G401 (cell line): ENCODE results near the gene CDC5L. TPM values are rescaled to one million over a fixed set of nuclear protein-coding genes. Genes with fewer than 3 reads are reported as not detected.

Experiments
- DNase-seq: peaks from one replicate; pipeline ENCODE4 v3.0.0-alpha.2; 2015; ENCODE audit warnings: low spot score
- in situ Hi-C: cut with HindIII; loops from 2 replicates; pipeline ENCODE4 v1.10.0; 2016; ENCODE audit warnings: low sequenced_read_pairs, mixed read lengths
- total RNA-seq: library from RNA; depleted of rRNA; stranded (reverse); fragments of >200 nt; shearing (Covaris generic); gene quantifications from 2 replicates; pipeline ENCODE4 v1.2.3, GENCODE V29; 2014

Gene CDC5L
- total RNA-seq, 1 experiment from 2014 or later: 32.5 TPM

GRCh38 chr6:44404715-44405099 lies 17.2 kb downstream of the CDC5L start:
- in situ Hi-C loops: no loop called here
- no peak for DNase-seq

DNA sequence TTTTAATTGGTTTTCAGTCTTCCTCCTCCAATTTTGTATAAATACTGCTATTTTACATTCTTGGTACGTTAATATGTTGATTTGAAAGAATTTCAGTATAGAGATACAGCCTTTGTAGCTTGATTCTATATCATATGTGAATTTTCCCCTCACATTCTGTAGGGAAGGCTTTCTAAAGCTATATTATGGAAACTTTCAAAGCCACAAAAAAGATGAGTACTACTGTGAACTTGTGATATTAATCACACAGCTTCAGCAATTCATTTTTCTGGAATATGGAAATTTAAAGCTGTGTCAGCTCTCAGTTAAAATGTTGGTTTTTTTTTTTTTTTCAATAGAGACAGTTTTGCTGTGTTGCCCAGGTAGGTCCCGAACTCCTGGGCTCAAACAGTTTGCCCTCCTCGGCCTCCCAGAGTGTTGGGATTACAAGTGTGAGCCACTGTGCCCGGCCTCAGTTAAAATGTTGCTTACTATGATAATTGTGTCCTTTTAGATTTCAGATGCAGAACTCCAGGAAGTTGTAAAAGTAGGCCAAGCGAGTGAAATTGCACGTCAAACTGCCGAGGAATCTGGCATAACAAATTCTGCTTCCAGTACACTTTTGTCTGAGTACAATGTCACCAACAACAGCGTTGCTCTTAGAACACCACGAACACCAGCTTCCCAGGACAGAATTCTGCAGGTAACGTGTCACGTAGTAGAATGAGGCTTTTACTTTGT lies 20.6 kb downstream of the CDC5L start:
- in situ Hi-C loops: no loop called here
- DNase-seq: no peak

- no peak for DNase-seq
- in situ Hi-C loops: no loop called here
These were observed 21.8 kb downstream of the CDC5L start for GRCh38 chr6:44409207-44409794.

DNA sequence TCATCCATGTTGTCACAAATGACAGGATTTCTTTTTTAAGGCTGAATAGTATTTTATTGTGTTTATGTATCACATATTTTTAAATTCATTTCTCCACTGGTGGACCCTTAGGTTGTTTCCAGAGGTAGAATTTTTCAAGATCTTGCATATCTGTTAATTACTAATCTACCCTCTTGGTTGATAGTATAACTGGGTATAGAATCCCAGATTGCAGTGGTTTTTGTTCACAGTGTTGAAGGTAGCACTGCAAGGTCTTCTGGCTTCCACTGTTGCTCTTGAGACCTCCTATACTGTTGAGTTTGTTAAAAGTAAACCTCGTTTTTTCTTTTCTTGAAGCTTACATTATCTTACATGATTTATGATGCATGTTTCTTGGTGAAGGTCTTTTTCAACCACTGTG lies 22.9 kb downstream of the CDC5L start:
- DNase-seq: no peak
- in situ Hi-C loops: no loop called here

GRCh38 chr6:44411141-44411540 lies 23.6 kb downstream of the CDC5L start:
- no peak for DNase-seq
- in situ Hi-C loops: no loop called here

DNA sequence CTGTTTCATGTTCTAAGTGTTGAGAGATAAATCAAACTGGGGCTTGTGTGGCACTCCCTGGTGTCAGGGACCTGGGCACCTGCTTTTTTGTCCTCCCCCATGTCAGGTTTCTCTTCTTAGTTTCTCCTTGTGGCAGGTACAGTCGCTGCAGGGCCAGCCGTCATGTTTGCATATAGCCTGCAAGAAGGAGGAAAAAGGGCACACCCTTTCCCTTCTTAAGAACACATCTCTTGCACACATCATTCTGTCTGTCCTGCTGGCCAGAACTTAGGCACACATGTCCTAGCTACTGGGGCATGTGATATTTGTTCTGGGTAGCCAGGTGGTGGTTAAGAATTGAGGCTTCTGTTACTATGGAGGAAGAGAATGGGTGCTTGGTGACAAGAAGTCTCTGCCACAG lies 27.9 kb downstream of the CDC5L start:
- in situ Hi-C loops: no loop called here
- no peak for DNase-seq

DNA sequence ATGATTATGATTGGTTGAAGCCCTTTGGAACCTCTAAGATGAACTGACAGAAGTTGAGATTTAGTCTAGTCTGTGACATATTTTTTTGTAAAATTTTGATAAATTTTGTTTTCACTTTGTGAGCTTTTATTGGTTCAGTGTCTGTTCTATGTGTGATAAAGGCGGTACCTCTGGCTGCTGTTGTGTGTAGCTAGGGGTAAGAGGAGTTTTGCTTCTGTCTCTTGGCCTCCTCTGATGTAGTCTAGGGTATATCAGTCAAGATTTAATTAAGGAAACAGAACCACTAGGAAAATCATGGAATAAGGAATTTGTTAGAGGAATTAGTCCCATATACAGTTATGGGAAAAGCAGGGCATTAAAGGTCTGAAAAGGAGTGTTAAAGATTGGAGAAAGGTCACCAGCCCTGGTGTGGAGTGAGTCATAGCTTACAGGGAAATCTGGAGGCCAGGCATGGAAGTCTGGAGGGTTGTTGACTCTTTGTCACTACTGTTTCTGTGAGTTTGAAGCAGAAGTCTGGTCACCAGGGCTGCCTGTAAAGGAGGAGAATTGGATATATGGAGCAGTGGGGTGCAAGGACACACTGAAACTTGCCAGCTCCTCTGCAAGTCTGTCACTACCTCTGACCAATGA lies 28.5 kb downstream of the CDC5L start:
- DNase-seq: no peak
- in situ Hi-C loops: no loop called here

DNA sequence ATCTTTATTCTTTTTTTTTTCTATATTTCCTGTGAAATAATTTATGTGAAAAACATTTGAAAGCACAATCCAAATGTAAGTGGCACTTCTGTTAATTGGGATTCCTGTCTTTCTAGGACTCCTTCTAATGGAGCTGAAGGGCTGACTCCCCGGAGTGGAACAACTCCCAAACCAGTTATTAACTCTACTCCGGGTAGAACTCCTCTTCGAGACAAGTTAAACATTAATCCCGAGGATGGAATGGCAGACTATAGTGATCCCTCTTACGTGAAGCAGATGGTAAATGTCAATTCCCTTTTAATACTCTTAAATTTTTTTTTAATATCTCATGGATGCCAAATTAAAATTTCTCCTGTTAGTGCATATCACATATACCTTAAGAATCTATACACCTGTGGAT lies 35.0 kb downstream of the CDC5L start:
- in situ Hi-C loops: no loop called here
- no peak for DNase-seq

GRCh38 chr6:44423306-44423705 lies 35.8 kb downstream of the CDC5L start:
- in situ Hi-C loops: no loop called here
- no peak for DNase-seq

DNA sequence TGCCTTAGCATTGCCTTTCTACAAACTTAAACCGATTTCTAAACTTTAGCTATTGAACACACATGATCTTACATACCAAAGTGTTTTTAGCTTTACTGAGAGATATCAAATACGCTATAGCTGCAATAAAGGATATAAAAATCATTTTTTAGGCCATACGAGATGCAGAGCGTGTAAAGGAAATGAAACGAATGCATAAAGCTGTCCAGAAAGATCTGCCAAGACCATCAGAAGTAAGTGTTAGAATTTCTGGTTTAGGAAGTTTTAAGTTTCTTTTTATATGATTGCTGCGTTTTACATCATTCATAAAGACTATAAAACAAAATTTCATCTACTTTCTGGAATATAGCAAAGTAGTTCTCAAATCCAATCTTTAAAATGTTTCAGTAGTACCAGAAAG lies 38.4 kb downstream of the CDC5L start:
- DNase-seq: no peak
- in situ Hi-C loops: no loop called here

DNA sequence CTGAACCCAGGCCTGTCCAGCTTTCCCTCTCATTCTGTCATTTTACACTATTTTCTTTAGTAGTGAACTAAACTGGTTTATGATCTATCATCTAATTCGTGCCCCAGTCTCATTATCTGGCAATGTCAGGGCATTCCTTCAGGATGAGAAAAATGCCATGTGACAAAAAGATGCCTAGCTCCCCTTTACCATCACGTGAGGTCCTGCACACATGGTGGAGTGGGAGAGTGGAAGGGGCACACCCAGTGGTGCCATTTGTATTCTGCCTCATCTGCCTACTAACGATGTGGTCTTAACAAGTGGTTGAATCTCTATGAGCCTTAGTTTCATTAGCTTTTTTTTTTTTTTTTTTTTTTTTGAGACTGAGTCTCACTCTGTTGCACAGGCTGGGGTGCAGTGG lies 41.2 kb downstream of the CDC5L start:
- no peak for DNase-seq
- in situ Hi-C loops: no loop called here

DNA sequence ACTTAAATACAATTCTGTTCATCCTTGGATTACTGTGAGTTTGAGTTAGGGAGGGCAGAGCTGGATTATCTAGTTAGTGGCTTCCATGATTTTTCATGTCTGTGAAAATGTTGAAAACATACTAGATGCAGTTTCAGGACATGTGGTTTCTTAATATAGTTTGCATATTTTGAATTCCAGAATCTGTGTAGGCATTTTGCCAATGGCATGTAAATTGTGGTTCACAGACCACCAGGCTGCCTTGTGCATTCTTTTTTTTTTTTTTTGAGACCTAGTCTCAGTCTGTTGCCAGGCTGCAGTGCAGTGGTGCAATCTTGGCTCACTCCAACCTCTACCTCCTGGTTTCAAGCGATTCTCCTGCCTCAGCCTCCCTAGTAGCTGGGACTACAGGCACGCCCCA lies 42.8 kb downstream of the CDC5L start:
- DNase-seq: no peak
- in situ Hi-C loops: no loop called here

GRCh38 chr6:44431118-44431725 lies 43.7 kb downstream of the CDC5L start:
- in situ Hi-C loops: no loop called here
- DNase-seq: peak; percentile 61

DNA sequence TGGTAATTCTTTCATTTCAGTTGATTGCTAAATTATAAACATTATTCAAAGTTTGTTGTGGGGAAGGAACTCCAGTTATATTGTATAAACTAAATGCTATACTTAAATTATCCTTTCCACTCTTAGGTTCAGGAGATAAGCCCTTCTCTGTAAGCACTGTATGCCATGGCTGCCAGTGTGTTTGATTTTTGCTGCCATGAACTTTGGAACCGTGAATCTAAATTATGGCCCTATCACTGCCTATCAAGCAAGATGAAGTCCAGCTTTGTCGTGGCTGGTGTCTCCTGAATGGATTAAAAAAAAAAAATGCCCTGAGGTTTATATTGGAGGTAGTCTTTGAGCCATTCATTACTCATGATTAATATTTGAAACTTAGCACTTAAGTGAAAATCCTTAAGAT lies 44.7 kb downstream of the CDC5L start:
- in situ Hi-C loops: no loop called here

GRCh38 chr6:44432726-44433125 lies 45.2 kb downstream of the CDC5L start:
- DNase-seq: no peak
- in situ Hi-C loops: no loop called here

More for the DNA sequence above, 44.7 kb downstream of the CDC5L start:
- no peak for DNase-seq

- DNase-seq: no peak
- in situ Hi-C loops: no loop called here
These were observed 48.0 kb downstream of the CDC5L start for GRCh38 chr6:44435500-44435899.

DNA sequence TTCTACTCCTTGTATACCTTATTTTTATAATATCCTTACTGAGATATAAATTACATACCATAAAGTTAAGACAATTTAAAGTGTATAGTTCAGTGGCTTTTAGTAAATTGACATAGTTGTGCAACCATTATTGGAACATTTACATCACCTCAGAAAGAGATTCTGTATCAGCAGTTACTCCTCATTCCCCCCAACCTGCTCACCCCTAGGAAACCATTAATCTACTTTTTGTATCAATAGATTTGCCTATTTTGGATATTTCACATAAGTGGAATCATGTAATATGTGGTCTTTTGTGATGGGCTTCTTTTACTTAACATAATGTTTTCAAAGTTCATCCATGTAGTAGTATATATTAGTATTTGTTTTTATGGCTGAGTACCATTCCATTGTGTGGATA lies 51.3 kb downstream of the CDC5L start:
- in situ Hi-C loops: no loop called here
- DNase-seq: no peak

- in situ Hi-C loops: no loop called here
- DNase-seq: no peak
These were observed 52.0 kb downstream of the CDC5L start for GRCh38 chr6:44439270-44440045.

DNA sequence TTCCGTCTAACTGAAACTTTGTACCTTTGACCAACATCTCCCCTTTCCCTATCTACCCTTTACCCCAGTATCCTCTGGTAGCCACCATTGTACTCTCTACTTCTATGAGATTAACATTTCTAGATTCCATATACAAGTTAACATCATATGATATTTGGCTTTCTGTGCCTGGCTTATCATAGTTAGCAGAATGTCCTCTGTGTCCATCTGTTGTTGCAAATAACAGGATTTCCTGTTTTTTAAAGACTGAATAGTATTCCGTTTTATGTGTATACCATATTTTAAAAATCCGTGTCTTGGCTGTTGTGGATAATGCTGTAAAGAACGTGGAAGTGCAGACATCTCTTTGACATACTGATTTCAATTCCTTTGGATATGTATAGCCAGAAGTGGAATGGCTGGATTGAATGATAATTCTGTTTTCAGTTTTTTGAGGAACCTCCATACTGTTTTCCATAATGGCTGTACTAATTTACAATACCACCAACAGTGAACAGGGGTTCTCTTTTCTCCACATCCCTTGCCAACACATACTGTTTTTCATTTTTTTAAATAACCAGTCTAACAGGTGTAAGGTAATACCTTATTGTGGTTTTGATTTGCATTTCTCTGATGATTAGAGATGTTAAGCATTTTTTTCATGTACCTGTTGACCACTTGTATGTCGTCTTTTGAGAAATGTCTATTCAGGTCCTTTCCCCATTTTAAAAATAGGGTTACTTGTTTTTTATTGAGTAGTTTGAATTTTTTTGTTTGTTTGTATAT lies 53.8 kb downstream of the CDC5L start:
- no peak for DNase-seq
- in situ Hi-C loops: no loop called here
